ENCODE results near the gene COL6A1. TPM values are rescaled to one million over a fixed set of nuclear protein-coding genes. Genes with fewer than 3 reads are reported as not detected.

COL6A1 gene, protein sequence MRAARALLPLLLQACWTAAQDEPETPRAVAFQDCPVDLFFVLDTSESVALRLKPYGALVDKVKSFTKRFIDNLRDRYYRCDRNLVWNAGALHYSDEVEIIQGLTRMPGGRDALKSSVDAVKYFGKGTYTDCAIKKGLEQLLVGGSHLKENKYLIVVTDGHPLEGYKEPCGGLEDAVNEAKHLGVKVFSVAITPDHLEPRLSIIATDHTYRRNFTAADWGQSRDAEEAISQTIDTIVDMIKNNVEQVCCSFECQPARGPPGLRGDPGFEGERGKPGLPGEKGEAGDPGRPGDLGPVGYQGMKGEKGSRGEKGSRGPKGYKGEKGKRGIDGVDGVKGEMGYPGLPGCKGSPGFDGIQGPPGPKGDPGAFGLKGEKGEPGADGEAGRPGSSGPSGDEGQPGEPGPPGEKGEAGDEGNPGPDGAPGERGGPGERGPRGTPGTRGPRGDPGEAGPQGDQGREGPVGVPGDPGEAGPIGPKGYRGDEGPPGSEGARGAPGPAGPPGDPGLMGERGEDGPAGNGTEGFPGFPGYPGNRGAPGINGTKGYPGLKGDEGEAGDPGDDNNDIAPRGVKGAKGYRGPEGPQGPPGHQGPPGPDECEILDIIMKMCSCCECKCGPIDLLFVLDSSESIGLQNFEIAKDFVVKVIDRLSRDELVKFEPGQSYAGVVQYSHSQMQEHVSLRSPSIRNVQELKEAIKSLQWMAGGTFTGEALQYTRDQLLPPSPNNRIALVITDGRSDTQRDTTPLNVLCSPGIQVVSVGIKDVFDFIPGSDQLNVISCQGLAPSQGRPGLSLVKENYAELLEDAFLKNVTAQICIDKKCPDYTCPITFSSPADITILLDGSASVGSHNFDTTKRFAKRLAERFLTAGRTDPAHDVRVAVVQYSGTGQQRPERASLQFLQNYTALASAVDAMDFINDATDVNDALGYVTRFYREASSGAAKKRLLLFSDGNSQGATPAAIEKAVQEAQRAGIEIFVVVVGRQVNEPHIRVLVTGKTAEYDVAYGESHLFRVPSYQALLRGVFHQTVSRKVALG
- total RNA-seq = 100 to 1,000 TPM in 3 of 4 donors, 10 to 100 TPM in 1; 94.9 to 265 (median 133) TPM

DNA sequence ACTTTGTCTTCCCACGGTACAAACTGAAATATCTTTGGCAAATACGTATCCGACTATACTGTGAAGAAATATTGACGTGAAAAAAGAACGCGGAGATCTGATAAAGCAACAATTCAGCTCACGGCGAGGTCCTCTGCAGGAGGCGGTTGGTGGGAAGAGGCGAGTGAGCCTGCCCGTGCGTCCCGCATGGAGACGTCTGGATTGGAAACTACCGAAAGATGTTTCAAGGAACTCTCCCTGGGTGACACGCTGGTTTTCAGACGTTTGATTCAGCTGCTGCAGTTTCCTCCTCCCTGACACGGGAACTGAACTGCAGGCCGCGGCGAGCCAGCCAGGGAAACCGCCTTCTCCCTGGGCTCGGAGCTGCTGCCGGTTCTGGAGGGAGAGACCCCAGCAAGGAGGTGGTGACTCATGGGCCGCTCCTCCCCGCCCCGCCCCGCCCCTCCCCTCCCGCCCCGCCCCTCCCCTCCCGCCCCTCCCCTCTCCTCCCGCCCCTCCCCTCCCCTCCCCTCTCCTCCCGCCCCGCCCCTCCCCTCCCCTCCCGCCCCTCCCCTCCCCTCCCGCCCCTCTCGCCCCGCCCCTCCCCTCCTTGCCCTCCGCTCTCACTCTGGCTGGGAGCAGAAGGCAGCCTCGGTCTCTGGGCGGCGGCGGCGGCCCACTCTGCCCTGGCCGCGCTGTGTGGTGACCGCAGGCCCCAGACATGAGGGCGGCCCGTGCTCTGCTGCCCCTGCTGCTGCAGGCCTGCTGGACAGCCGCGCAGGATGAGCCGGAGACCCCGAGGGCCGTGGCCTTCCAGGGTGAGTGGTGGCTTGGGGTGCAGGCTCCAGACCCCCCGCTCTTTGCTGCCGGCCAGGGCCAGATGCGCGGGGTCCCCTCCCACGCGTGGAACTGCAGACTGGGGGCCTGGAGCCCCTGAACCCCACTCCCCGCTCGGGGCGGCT, at the start of gene COL6A1:
Gene COL6A1 (plus strand): TSS at position 620 of the 941 bp plus-strand sequence. CDS start 81 bp downstream, at position 701.
- peak; percentile 81 to 96 for DNase-seq (ENCODE audit: low spot score in 2 of 2)
- TF ChIP-seq POLR2A (IDR thresholded peaks at IDR 0.05) = no peak
- TF ChIP-seq, protein P1, sequence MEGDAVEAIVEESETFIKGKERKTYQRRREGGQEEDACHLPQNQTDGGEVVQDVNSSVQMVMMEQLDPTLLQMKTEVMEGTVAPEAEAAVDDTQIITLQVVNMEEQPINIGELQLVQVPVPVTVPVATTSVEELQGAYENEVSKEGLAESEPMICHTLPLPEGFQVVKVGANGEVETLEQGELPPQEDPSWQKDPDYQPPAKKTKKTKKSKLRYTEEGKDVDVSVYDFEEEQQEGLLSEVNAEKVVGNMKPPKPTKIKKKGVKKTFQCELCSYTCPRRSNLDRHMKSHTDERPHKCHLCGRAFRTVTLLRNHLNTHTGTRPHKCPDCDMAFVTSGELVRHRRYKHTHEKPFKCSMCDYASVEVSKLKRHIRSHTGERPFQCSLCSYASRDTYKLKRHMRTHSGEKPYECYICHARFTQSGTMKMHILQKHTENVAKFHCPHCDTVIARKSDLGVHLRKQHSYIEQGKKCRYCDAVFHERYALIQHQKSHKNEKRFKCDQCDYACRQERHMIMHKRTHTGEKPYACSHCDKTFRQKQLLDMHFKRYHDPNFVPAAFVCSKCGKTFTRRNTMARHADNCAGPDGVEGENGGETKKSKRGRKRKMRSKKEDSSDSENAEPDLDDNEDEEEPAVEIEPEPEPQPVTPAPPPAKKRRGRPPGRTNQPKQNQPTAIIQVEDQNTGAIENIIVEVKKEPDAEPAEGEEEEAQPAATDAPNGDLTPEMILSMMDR (IDR thresholded peaks at IDR 0.05) = no peak
- peak within 1 kb of the TSS; percentile 30 for H3K4me3 ChIP-seq (ENCODE audit: low read depth, poor library complexity, severe bottlenecking)
- intact Hi-C loops (cut with DNase I; ENCODE audit: low total_unique reads) = no loop called here
- 1 to 2% methylated on average over 33 to 35 of the region's 63 CpGs for WGBS, 2 donors

DNA sequence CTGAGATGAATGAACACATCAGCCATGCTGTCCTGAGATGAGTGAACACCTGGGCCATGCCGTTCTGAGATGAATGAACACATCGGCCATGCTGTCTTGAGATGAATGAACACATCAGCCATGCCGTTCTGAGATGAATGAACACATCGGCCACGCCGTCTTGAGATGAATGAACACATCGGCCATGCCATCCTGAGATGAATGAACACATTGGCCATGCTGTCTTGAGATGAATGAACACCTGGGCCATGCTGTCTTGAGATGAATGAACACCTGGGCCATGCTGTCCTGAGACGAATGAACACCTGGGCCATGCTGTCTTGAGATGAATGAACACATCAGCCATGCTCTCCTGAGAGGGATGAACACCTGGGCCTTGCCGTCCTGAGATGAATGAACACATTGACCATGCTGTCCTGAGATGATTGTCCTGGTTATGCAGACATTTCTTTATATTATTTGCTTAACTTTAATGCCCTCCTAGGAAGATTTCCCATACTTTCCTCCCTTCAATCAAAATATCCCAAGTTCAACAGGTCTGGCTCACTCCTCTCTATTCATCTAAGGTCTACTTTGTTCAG, 48.6 kb upstream of the COL6A1 start:
- no peak for TF ChIP-seq POLR2A (IDR thresholded peaks at IDR 0.05)
- TF ChIP-seq, protein P1 (IDR thresholded peaks at IDR 0.05) = no peak
- intact Hi-C loops (cut with DNase I; ENCODE audit: low total_unique reads) = no loop called here
- 74 to 84% methylated on average over 9 of the region's 9 CpGs for WGBS, 2 donors
- DNase-seq (ENCODE audit: low spot score in 2 of 2) = no peak
- no peak overlapping the region for H3K4me3 ChIP-seq (ENCODE audit: low read depth, poor library complexity, severe bottlenecking)

DNA sequence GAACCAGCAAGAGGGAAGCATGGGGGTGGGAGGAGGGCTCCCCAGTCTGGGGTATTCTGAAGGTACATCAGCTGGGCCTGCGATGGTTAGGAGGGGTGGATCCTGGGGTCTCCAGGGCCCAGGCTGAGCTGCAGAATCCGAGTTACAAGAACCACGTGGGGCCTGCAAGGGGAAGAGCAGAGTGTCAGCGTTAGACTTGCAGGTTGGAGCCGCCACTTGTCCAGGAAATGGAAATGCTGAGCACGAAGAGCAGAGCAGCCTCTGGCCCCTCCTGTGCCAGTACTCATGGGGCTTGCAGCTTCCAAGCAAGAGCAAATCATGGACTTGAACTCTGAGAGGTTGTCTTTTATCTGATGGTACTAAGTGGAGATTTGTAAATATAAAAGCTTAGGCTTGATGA, 47.5 kb upstream of the COL6A1 start:
- TF ChIP-seq POLR2A (IDR thresholded peaks at IDR 0.05) = no peak
- TF ChIP-seq, protein P1 (IDR thresholded peaks at IDR 0.05) = no peak
- intact Hi-C loops (cut with DNase I; ENCODE audit: low total_unique reads) = no loop called here
- 61 to 80% methylated on average over 6 of the region's 6 CpGs for WGBS, 2 donors
- no peak for DNase-seq (ENCODE audit: low spot score in 2 of 2)
- H3K4me3 ChIP-seq (ENCODE audit: low read depth, poor library complexity, severe bottlenecking) = no peak overlapping the region

DNA sequence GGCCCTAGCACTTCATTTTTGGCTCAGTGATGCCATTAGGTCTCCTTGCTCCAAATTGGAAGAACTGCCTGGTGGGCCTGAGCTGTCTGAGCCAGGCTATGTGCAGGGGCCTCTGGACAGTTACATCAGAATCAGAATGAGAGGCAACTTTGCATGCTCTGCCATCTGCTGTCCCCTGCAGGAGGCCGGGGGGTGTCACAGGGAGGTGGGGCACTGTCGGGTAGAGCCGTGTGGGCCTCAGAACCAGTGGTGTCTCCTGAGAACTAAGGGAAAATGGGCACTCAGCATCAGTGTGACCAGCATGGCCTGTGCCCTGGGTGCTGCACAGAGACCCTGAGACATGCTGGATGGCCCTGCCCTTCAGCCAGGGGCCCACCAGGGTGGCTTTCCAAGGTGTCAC, 47.0 kb upstream of the COL6A1 start:
- intact Hi-C loops (cut with DNase I; ENCODE audit: low total_unique reads) = no loop called here
- 91 to 92% methylated on average over 3 of the region's 3 CpGs for WGBS, 2 donors
- TF ChIP-seq, protein P1 (IDR thresholded peaks at IDR 0.05) = no peak
- TF ChIP-seq POLR2A (IDR thresholded peaks at IDR 0.05) = no peak

DNA sequence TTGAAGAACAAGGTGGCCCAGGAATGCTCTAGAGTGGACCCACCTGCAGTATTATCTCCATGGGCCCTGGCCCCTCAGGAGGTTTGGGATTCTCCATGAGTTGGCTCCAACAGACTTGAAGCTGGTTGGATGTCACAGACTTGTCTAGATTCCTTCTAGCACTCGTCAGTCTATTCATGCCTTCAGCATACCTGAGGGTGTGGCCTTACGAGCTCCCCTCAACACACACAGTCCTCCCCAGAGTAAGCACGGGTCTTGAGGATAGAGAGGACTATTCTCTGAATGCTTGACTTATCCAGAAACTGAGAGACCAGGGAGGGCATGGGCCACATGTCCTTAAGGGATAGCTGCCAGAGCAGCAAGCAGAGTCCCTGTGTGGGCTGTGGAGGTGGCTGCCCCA, 45.9 kb upstream of the COL6A1 start:
- TF ChIP-seq, protein P1 (IDR thresholded peaks at IDR 0.05) = no peak
- TF ChIP-seq POLR2A (IDR thresholded peaks at IDR 0.05) = no peak
- 77 to 86% methylated on average over 3 of the region's 3 CpGs for WGBS, 2 donors
- DNase-seq (ENCODE audit: low spot score in 2 of 2) = no peak
- H3K4me3 ChIP-seq (ENCODE audit: low read depth, poor library complexity, severe bottlenecking) = no peak overlapping the region
- intact Hi-C loops (cut with DNase I; ENCODE audit: low total_unique reads) = no loop called here

More for the DNA sequence above, 47.0 kb upstream of the COL6A1 start:
- no peak overlapping the region for H3K4me3 ChIP-seq (ENCODE audit: low read depth, poor library complexity, severe bottlenecking)
- DNase-seq (ENCODE audit: low spot score in 2 of 2) = no peak
